HG02763 (cell line): ENCODE data around the gene ADPRS.

Experiments
- ATAC-seq: cut with Tn5 transposase; IDR thresholded peaks from one replicate; pipeline ENCODE4 v1.9.1; 2021; ENCODE audit warnings: mild to moderate bottlenecking, moderate library complexity; ENCODE audit not compliant: unreplicated experiment

Gene ADPRS

GRCh38 chr1:36087233-36088123 is 1.2 kb upstream of the ADPRS start:
- no peak for ATAC-seq

GRCh38 chr1:36088265-36088576 is 471 bp upstream of the ADPRS start:
- peak; percentile 10 for ATAC-seq

- ATAC-seq = no peak
Observed at GRCh38 chr1:36089393-36090121, 865 bp downstream of the ADPRS start.

GRCh38 chr1:36091141-36091540 is 2.4 kb downstream of the ADPRS start:
- ATAC-seq = no peak

GRCh38 chr1:36091698-36092097 is 3.0 kb downstream of the ADPRS start:
- ATAC-seq = no peak

GRCh38 chr1:36092166-36092797 is 3.6 kb downstream of the ADPRS start:
- ATAC-seq = no peak

GRCh38 chr1:36092798-36093185 is 4.1 kb downstream of the ADPRS start:
- no peak for ATAC-seq

GRCh38 chr1:36093226-36093625 is 4.5 kb downstream of the ADPRS start:
- no peak for ATAC-seq

GRCh38 chr1:36093929-36094328 is 5.2 kb downstream of the ADPRS start:
- no peak for ATAC-seq

- ATAC-seq = no peak
Observed at GRCh38 chr1:36094621-36095061, 5.9 kb downstream of the ADPRS start.

- ATAC-seq = no peak
Observed at GRCh38 chr1:36095760-36096405, 7.2 kb downstream of the ADPRS start.

- no peak for ATAC-seq
Observed at GRCh38 chr1:36096500-36097432, 8.1 kb downstream of the ADPRS start.

GRCh38 chr1:36097693-36098585 is 9.2 kb downstream of the ADPRS start:
- no peak for ATAC-seq

- no peak for ATAC-seq
Observed at GRCh38 chr1:36098650-36099365, 10.1 kb downstream of the ADPRS start.

- no peak for ATAC-seq
Observed at GRCh38 chr1:36099681-36100341, 11.1 kb downstream of the ADPRS start.

GRCh38 chr1:36100376-36100775 is 11.7 kb downstream of the ADPRS start:
- ATAC-seq = no peak

- ATAC-seq = no peak
Observed at GRCh38 chr1:36101546-36101945, 12.9 kb downstream of the ADPRS start.

- no peak for ATAC-seq
Observed at GRCh38 chr1:36106269-36106668, 17.6 kb downstream of the ADPRS start.
